MCF 10A (cell line): ENCODE measurements around the gene CCRL2. TPM values are rescaled to one million over a fixed set of nuclear protein-coding genes. Genes with fewer than 3 reads are reported as not detected.

Experiments
- BruUV-seq: library from RNA; stranded (reverse); fragments of 400-500 nt; replicated peaks from 2 replicates; lab custom pipeline; 2021; lab: Mats Ljungman, UMichigan
- CTCF ChIA-PET: fragments of 300-600 bp; sonication (Branson Sonifier 250); formaldehyde crosslinking; extraction: SDS; loops from one replicate; lab custom pipeline; 2021; ENCODE audit warnings: antibody characterized with exemption, inconsistent platforms; lab: Yijun Ruan, JAX
- POLR2A ChIA-PET: fragments of 300-600, 350-650 bp; sonication (Branson Sonifier 250); formaldehyde crosslinking; extraction: SDS; loops from one replicate; lab custom pipeline; 2020; ENCODE audit warnings: antibody characterized with exemption, inconsistent platforms; lab: Yijun Ruan, JAX
- DNase-seq: peaks from one replicate; pipeline ENCODE4 v3.0.0-alpha.2; 2018; ENCODE audit not compliant: unreplicated experiment
- H3K27ac Mint-ChIP-seq: one replicate; pipeline ENCODE4 v1.8.0; 2022; ENCODE audit warnings: mild to moderate bottlenecking, low read depth, mixed read lengths; ENCODE audit not compliant: unreplicated experiment
- H3K27me3 Mint-ChIP-seq: one replicate; pipeline ENCODE4 v1.8.0; 2022; ENCODE audit warnings: mixed read lengths; ENCODE audit not compliant: insufficient read depth, unreplicated experiment
- H3K36me3 Mint-ChIP-seq: one replicate; pipeline ENCODE4 v1.8.0; 2022; ENCODE audit warnings: mild to moderate bottlenecking, moderate library complexity, mixed read lengths; ENCODE audit not compliant: insufficient read depth, unreplicated experiment
- H3K4me1 Mint-ChIP-seq: one replicate; pipeline ENCODE4 v1.8.0; 2022; ENCODE audit warnings: mixed read lengths; ENCODE audit not compliant: insufficient read depth, unreplicated experiment
- H3K4me3 Mint-ChIP-seq: one replicate; pipeline ENCODE4 v1.8.0; 2022; ENCODE audit warnings: mild to moderate bottlenecking, moderate library complexity, mixed read lengths; ENCODE audit not compliant: unreplicated experiment
- H3K9me3 Mint-ChIP-seq: one replicate; pipeline ENCODE4 v1.8.0; 2022; ENCODE audit warnings: mixed read lengths; ENCODE audit not compliant: unreplicated experiment
- CTCF ChIP-seq: fragments of 200-600 bp; IDR thresholded peaks from one replicate; pipeline ENCODE4 v1.8.0; 2022; ENCODE audit warnings: antibody characterized with exemption, mild to moderate bottlenecking; ENCODE audit not compliant: unreplicated experiment
- intact Hi-C: fragments of 100-400 bp; cut with micrococcal nuclease; formaldehyde crosslinking; loops from 2 replicates; pipeline ENCODE4 v1.14.1; 2022
- total RNA-seq: library from RNA; stranded (reverse); gene quantifications from 2 replicates; pipeline ENCODE4 v1.2.3, GENCODE V29; 2022

The CCRL2 gene
- total RNA-seq, 1 experiment from 2014 or later = not detected

GRCh38 chr3:46398186-46398955 lies 8.7 kb upstream of the CCRL2 start:
- BruUV-seq = no TSS peak
- intact Hi-C loops = no loop called here
- Mint-ChIP-seq H3K27me3 (no peaks in the 10 kb centered on the region), H3K36me3 (peaks cover 1% of the 10 kb centered on the region), H3K4me3 (no peak overlapping the region), H3K9me3 (no peaks in the 10 kb centered on the region), H3K27ac (no peak overlapping the region), H3K4me1 (peaks cover 7% of the 10 kb centered on the region)
- ChIA-PET POLR2A (interaction anchor here (1.3 kb wide), 1 partner anchor 11 kb away, joined by 3 read pairs; no protein-coding TSS in a partner anchor), CTCF (interaction anchor here (0.6 to 0.7 kb wide), 2 partner anchors 91 to 302 kb away, joined by 3 to 4 read pairs; no protein-coding TSS in a partner anchor)
- DNase-seq = no peak
- TF ChIP-seq CTCF = no peak

DNA sequence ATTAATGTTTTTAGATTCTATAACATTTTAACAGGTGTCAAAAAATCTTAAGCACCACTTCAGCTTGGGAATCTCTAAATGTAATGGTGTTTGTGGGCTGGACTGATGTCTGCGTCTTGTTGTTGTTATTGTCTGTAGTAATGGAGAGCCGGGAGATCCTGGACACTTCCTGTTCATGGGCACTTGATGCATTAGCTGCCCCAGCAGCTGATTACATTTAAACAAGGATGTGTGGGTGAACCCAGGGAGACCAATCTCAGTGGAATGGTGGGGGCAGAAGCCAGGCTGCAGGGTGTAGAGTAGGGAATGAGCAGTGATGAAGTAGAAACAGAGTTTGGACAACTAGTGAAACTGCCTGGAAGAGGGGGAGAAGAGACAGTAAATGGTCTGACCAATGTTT lies 8.0 kb upstream of the CCRL2 start:
- CTCF ChIA-PET = interaction anchor here (0.6 to 1.4 kb wide), 3 partner anchors 90 to 320 kb away, joined by 3 to 4 read pairs (median 3); no protein-coding TSS in a partner anchor
- H3K4me1 Mint-ChIP-seq = peaks cover 5% of the 10 kb centered on the region
- TF ChIP-seq CTCF = no peak
- H3K27me3 Mint-ChIP-seq = no peaks in the 10 kb centered on the region
- H3K36me3 Mint-ChIP-seq = no peaks in the 10 kb centered on the region
- intact Hi-C loops = no loop called here
- no peak overlapping the region for H3K27ac Mint-ChIP-seq
- POLR2A ChIA-PET = no interaction called here
- H3K4me3 Mint-ChIP-seq = no peak overlapping the region
- no TSS peak for BruUV-seq
- H3K9me3 Mint-ChIP-seq = no peaks in the 10 kb centered on the region
- DNase-seq = no peak

GRCh38 chr3:46399557-46399956 lies 7.5 kb upstream of the CCRL2 start:
- no peak overlapping the region for H3K27ac Mint-ChIP-seq
- ChIA-PET POLR2A (no interaction called here), CTCF (interaction anchor here (0.7 to 1.4 kb wide), 2 partner anchors 11 to 320 kb away, joined by 3 read pairs; no protein-coding TSS in a partner anchor)
- intact Hi-C loops = no loop called here
- no peak for TF ChIP-seq CTCF
- H3K36me3 Mint-ChIP-seq = no peaks in the 10 kb centered on the region
- no peaks in the 10 kb centered on the region for H3K9me3 Mint-ChIP-seq
- peaks cover 5% of the 10 kb centered on the region for H3K4me1 Mint-ChIP-seq
- no peak for DNase-seq
- H3K27me3 Mint-ChIP-seq = no peaks in the 10 kb centered on the region
- H3K4me3 Mint-ChIP-seq = no peak overlapping the region
- no TSS peak for BruUV-seq

- ChIA-PET CTCF (interaction anchor here (0.7 to 1.4 kb wide), 3 partner anchors 11 to 881 kb away, joined by 3 to 4 read pairs (median 3); no protein-coding TSS in a partner anchor), POLR2A (no interaction called here)
These were observed 6.9 kb upstream of the CCRL2 start for GRCh38 chr3:46400000-46400734.

More at GRCh38 chr3:46400000-46400734, 6.9 kb upstream of the CCRL2 start:
- no peak for TF ChIP-seq CTCF
- Mint-ChIP-seq H3K36me3 (no peaks in the 10 kb centered on the region), H3K27me3 (no peaks in the 10 kb centered on the region), H3K4me1 (peaks cover 4% of the 10 kb centered on the region), H3K27ac (no peak overlapping the region), H3K4me3 (no peak overlapping the region), H3K9me3 (no peaks in the 10 kb centered on the region)
- intact Hi-C loops = no loop called here
- no TSS peak for BruUV-seq
- DNase-seq = no peak
